Common myeloid progenitor, CD34-positive (primary cell): ENCODE results near the gene ZBTB7C.
A peak's percentile ranks its signal among the peaks of the same experiment; 100 is the strongest.

Experiments
- CTCF ChIA-PET: fragments of 350-600 bp; sonication (Branson Sonifier 250); formaldehyde crosslinking; loops from one replicate; lab custom pipeline; 2021; ENCODE audit warnings: antibody characterized with exemption; lab: Charles Lee
- POLR2A ChIA-PET: fragments of 350-600 bp; sonication (Branson Sonifier 250); formaldehyde crosslinking; loops from one replicate; lab custom pipeline; 2021; ENCODE audit warnings: antibody characterized with exemption; lab: Charles Lee
- DNase-seq, 3 donors: peaks; one replicate each; pipeline versions ENCODE4 v3.0.0 to v3.0.0-alpha.2; 2013
- H3K27ac ChIP-seq, 2 experiments: 1 replicate in 1 of 2; 2 replicates in 1 of 2; pipeline ENCODE4 v1.7.0; 2013; ENCODE audit warnings: inconsistent platforms in 2 of 2, low read length in 2 of 2, mild to moderate bottlenecking in 2 of 2, low read depth in 1 of 2, moderate library complexity in 1 of 2; ENCODE audit not compliant: severe bottlenecking in 2 of 2, insufficient read depth in 1 of 2, poor library complexity in 1 of 2
- H3K27me3 ChIP-seq, 5 experiments: replicated peaks in 2 of 5; 1 replicate in 3 of 5; 2 replicates in 2 of 5; pipeline versions ENCODE4 v1.6.1 to v1.7.0; 2013; ENCODE audit warnings: low read length in 4 of 5, mild to moderate bottlenecking in 2 of 5, moderate library complexity in 2 of 5, inconsistent platforms in 1 of 5; ENCODE audit not compliant: insufficient read depth in 5 of 5, control insufficient read depth in 4 of 5
- H3K36me3 ChIP-seq, 4 experiments: 1 replicate in 2 of 4; 2 replicates in 2 of 4; pipeline versions ENCODE4 v1.6.1 to v1.7.0; 2013; ENCODE audit warnings: low read length in 3 of 4, control low read depth in 1 of 4, mild to moderate bottlenecking in 1 of 4; ENCODE audit not compliant: control insufficient read depth in 4 of 4, insufficient read depth in 4 of 4
- H3K4me1 ChIP-seq, 4 experiments: 1 replicate in 3 of 4; 2 replicates in 1 of 4; pipeline versions ENCODE4 v1.6.1 to v1.7.1; 2013; ENCODE audit warnings: low read length in 3 of 4, mild to moderate bottlenecking in 3 of 4, control low read depth in 1 of 4, inconsistent platforms in 1 of 4, moderate library complexity in 1 of 4; ENCODE audit not compliant: control insufficient read depth in 4 of 4, insufficient read depth in 4 of 4; ENCODE audit errors: control extremely low read depth in 1 of 4
- H3K4me3 ChIP-seq, 7 experiments: 1 replicate in 4 of 7; 2 replicates in 3 of 7; pipeline versions ENCODE4 v1.5.1 to v1.7.0; 2013; ENCODE audit warnings: mild to moderate bottlenecking in 7 of 7, low read length in 6 of 7, moderate library complexity in 6 of 7, inconsistent platforms in 2 of 7, low read depth in 2 of 7, control low read depth in 1 of 7; ENCODE audit not compliant: insufficient read depth in 4 of 7, control insufficient read depth in 1 of 7; ENCODE audit errors: extremely low read depth in 1 of 7
- H3K9me3 ChIP-seq, 5 experiments: 1 replicate in 4 of 5; 2 replicates in 1 of 5; pipeline versions ENCODE4 v1.6.1 to v1.7.1; 2013; ENCODE audit warnings: low read length in 4 of 5, mild to moderate bottlenecking in 2 of 5, inconsistent platforms in 1 of 5, low read depth in 1 of 5, moderate library complexity in 1 of 5; ENCODE audit not compliant: control insufficient read depth in 4 of 5, insufficient read depth in 2 of 5; ENCODE audit errors: control extremely low read depth in 1 of 5
- WGBS: methylation state at CpG from one replicate; pipeline ENCODE4 v1.1.5; 2013; ENCODE audit not compliant: insufficient coverage; 5-methylcytosine and 5-hydroxymethylcytosine counted together

The ZBTB7C gene

GRCh38 chr18:48140731-48141130 lies 268.5 kb downstream of the ZBTB7C start:
- no peak overlapping the region for H3K27ac ChIP-seq
- H3K4me1 ChIP-seq, result peaks cover 4 to 27% (median 20%) of the 10 kb centered on the region in 4 experiments
- POLR2A ChIA-PET, result no interaction called here
- H3K9me3 ChIP-seq, result no peaks in the 10 kb centered on the region
- WGBS, result 95% methylated on average over 9 of the region's 10 CpGs
- CTCF ChIA-PET, result no interaction called here
- no peaks in the 10 kb centered on the region for H3K36me3 ChIP-seq
- no peak overlapping the region for H3K4me3 ChIP-seq
- DNase-seq, result no peak
- peaks cover 3 to 52% (median 20%) of the 10 kb centered on the region in 5 experiments for H3K27me3 ChIP-seq

DNA sequence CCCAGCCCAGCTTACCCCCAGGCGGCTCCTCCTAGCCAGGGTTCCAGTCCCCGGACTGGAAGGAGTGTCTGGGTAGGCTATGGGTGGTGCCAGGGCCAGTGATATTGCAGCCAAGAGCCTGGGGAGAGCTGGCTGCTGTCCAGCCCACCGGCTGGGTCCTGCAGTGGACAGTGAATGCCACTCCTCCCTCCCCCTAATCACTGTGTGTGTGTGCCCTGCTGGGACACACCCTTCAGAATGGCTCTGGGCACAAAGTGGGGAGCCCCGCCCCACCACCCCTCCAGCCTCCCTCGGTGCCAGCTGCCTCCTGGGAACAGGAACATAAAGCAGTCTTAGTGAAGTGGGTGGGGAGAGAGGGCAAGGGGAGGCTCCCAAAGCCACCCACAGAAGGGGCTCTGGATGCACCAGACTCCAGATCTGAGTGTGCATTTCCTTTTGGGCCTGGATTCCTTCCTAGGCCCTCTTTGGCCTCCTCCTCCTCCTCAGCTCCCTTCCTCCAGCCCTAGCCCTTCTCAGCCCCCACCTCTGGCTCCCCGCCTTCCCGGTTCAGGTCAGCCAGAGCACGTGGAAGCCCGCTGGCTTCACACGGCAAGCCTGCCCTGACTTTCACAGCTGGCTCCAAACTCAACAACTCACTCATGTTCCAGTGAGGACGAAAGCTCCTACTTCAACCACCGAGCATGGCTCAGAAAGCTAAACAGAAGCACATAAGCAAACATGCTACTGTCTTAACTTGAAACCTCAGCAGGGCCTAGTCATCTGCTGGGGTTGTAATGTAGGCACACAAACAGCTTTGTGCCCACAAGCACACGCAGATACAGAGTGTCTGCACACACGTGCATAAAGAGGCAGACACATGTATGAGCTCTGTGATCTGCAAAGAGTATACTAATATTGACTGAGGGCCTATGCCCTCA lies 269.5 kb downstream of the ZBTB7C start:
- H3K9me3 ChIP-seq, result no peaks in the 10 kb centered on the region
- WGBS, result 88% methylated on average over 13 of the region's 14 CpGs
- DNase-seq, result no peak
- ChIA-PET CTCF (interaction anchor here (1.1 to 1.3 kb wide), 2 partner anchors 13 to 367 kb away, joined by 3 read pairs; no protein-coding TSS in a partner anchor), POLR2A (no interaction called here)
- peaks cover 4 to 31% (median 23%) of the 10 kb centered on the region in 4 experiments for H3K4me1 ChIP-seq
- H3K27ac ChIP-seq, result no peak overlapping the region
- no peak overlapping the region for H3K4me3 ChIP-seq
- no peaks in the 10 kb centered on the region for H3K36me3 ChIP-seq
- peaks cover 3 to 63% (median 26%) of the 10 kb centered on the region in 5 experiments for H3K27me3 ChIP-seq

DNA sequence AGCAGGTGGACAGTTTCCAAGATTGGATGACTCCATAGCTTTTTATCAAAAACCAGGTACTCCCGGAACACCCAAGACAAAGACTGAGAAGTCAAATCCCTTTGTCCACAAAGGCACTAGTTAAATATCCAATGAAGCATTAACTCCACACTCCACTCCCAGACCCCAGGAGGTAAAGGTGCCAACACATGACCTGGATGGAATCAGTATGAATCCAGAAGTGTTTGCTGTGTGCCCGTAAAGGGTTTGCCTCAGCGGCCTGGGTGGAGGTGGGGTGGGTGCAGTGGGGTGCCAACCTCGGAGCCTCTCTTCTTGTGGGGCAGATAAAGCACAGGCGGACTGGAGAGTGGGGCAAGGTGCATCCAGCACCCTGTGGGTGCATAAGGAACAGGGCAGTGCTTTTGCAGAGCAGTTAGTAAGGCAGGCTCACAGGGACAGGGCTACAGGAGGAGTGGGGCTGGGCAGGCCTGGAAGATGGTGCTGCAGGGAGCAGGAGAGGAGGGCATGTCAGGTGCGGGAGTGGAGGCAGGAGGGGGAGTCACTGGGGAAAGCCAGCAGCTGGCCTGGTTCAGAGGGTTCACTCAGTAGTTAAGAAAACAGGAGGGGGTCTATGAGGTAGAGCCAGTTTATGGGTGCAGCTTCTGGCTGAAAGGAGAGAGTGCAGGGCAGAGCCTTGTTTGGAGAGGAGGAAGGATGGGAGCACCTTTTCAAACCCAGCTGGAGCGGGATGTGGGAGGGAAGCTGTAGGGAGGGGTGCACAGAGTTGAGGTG lies 270.3 kb downstream of the ZBTB7C start:
- peaks cover 4 to 31% (median 23%) of the 10 kb centered on the region in 4 experiments for H3K4me1 ChIP-seq
- no peaks in the 10 kb centered on the region for H3K9me3 ChIP-seq
- ChIA-PET CTCF (interaction anchor here (1.3 kb wide), 1 partner anchor 12 kb away, joined by 3 read pairs; no protein-coding TSS in a partner anchor), POLR2A (no interaction called here)
- H3K36me3 ChIP-seq, result no peaks in the 10 kb centered on the region
- DNase-seq, result no peak
- H3K27me3 ChIP-seq, result peaks cover 6 to 68% (median 31%) of the 10 kb centered on the region in 5 experiments
- WGBS, result 86% methylated on average over 4 of the region's 7 CpGs
- no peak overlapping the region for H3K27ac ChIP-seq
- H3K4me3 ChIP-seq, result no peak overlapping the region

DNA sequence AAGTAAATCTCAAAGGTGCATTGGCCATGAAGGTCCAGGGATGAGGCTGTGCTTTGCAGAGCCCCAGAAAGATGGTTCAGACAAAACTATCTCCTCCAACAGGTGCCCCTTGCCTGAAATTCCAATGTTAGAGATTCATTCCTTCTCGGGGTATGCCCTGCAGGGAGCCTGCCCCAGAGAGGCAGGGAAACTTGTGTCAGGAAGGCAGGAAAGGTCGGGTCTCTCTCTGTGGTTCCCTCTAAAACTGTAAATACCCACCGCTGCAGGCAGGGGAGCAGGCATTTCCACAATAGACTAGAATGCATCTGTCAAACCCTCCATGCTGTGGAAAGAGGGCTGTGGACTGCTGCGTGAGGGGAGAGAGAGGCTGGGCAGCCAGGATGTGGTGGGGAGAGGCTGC lies 271.0 kb downstream of the ZBTB7C start:
- ChIA-PET POLR2A (no interaction called here), CTCF (no interaction called here)
- H3K4me3 ChIP-seq, result no peak overlapping the region
- peaks cover 6 to 75% (median 31%) of the 10 kb centered on the region in 5 experiments for H3K27me3 ChIP-seq
- no peak overlapping the region for H3K27ac ChIP-seq
- 24% methylated on average over 4 of the region's 4 CpGs for WGBS
- peaks cover 4 to 31% (median 23%) of the 10 kb centered on the region in 4 experiments for H3K4me1 ChIP-seq
- no peaks in the 10 kb centered on the region for H3K9me3 ChIP-seq
- DNase-seq, result peak in 1 of 3 donors; percentile 14
- no peaks in the 10 kb centered on the region for H3K36me3 ChIP-seq

GRCh38 chr18:48137374-48138081 lies 271.7 kb downstream of the ZBTB7C start:
- DNase-seq, result peak; percentile 13 to 37 (median 32)
- 57% methylated on average over 3 of the region's 10 CpGs for whole genome bisulfite sequencing
- Histone ChIP-seq H3K9me3 (no peaks in the 10 kb centered on the region), H3K4me3 (peak overlapping the region in 6 of 7 experiments; percentile 40 to 61 (median 54)), H3K27me3 (peaks cover 6 to 78% (median 29%) of the 10 kb centered on the region in 5 experiments), H3K4me1 (peaks cover 4 to 31% (median 23%) of the 10 kb centered on the region in 4 experiments), H3K27ac (no peak overlapping the region), H3K36me3 (no peaks in the 10 kb centered on the region)
- ChIA-PET CTCF (no interaction called here), POLR2A (no interaction called here)

DNA sequence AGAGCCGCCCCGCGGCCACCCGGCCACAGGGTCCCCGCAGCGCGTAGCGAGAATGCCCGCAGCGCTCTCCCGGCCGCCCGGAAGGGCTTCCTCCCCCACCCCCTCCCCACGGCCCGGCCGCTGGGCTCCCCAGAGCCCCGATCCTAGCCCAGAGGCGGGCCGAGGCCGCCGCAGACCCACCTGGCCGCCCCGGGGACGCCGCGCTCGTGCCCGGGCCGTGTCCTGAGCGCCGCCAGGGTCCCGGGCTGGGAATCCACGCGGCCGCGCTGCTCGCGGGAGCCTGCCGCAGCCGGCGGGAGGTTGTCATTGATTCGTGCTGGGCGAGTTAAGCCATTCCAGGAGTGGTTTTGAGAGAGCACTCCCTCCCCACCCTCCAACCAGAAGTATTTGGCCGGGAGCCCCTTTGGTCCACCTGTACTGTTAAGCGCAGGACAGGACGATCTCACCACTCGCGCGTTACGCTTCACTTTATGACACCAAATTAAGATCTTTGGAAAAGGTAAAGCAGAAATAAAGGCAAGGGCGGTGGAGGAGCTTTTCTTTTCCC lies 272.3 kb downstream of the ZBTB7C start:
- Histone ChIP-seq H3K4me3 (peak overlapping the region; percentile 2 to 61 (median 52)), H3K27ac (no peak overlapping the region), H3K4me1 (peaks cover 4 to 31% (median 23%) of the 10 kb centered on the region in 4 experiments), H3K36me3 (no peaks in the 10 kb centered on the region), H3K27me3 (peaks cover 9 to 81% (median 27%) of the 10 kb centered on the region in 5 experiments), H3K9me3 (no peaks in the 10 kb centered on the region)
- peak in 2 of 3 donors; percentile 21 to 31 for DNase-seq
- ChIA-PET POLR2A (no interaction called here), CTCF (no interaction called here)
- under 1% methylated on average over 38 of the region's 51 CpGs for WGBS
